T-cell (primary cell): Measurements from ENCODE around the gene NTMT2. TPM values are rescaled to one million over a fixed set of nuclear protein-coding genes. Genes with fewer than 3 reads are reported as not detected.
"Not testable (repeated sequence)": the region's sequence is repeated elsewhere in the genome, so short reads cannot be mapped to it uniquely, and the experiment has no call there.

Experiments used
- ATAC-seq, 4 experiments: fragments of 200-7000 bp in 3 of 4; fragments of 150-1000 bp in 1 of 4; cut with Tn5 transposase; replicated peaks in 1 of 4; 1 replicate in 3 of 4; 2 replicates in 1 of 4; pipeline ENCODE4 v1.10.0; 2021; ENCODE audit warnings: moderate library complexity in 3 of 4, mild to moderate bottlenecking in 2 of 4, moderate number of reproducible peaks in 1 of 4
- CTCF ChIA-PET, 2 donors: fragments of 300-600 bp; sonication (Branson Sonifier 250); formaldehyde crosslinking; loops; one replicate each; lab custom pipeline; 2022; ENCODE audit warnings: antibody characterized with exemption in 2 of 2; lab: Charles Lee
- POLR2A ChIA-PET, 2 donors: fragments of 300-600 bp; sonication (Branson Sonifier 250); formaldehyde crosslinking; loops; one replicate each; lab custom pipeline; 2022; ENCODE audit warnings: antibody characterized with exemption in 2 of 2; lab: Charles Lee
- DNase-seq, 35 experiments: peaks; one replicate each; pipeline versions ENCODE4 v3.0.0 to v3.0.0-alpha.2; 2013 to 2023
- H3K27ac ChIP-seq: one replicate; pipeline ENCODE4 v1.5.1; 2013; ENCODE audit warnings: low read length
- H3K27me3 ChIP-seq, 2 experiments: replicated peaks in 1 of 2; 1 replicate in 1 of 2; 2 replicates in 1 of 2; pipeline versions ENCODE4 v1.6.1 to v1.7.0; 2013; ENCODE audit warnings: low read length in 1 of 2, mixed read lengths in 1 of 2; ENCODE audit not compliant: control insufficient read depth in 2 of 2, insufficient read depth in 2 of 2; ENCODE audit errors: extremely low read depth in 1 of 2
- H3K36me3 ChIP-seq, 2 donors: 1 replicate in 1 of 2; 2 replicates in 1 of 2; pipeline versions ENCODE4 v1.6.1 to v1.7.0; 2013; ENCODE audit warnings: low read length in 1 of 2; ENCODE audit not compliant: control insufficient read depth in 2 of 2, insufficient read depth in 1 of 2; ENCODE audit errors: extremely low read depth in 1 of 2
- H3K4me1 ChIP-seq, 2 experiments: 1 replicate in 1 of 2; 2 replicates in 1 of 2; pipeline versions ENCODE4 v1.6.1 to v1.7.0; 2013; ENCODE audit warnings: low read length in 2 of 2, mixed read lengths in 1 of 2; ENCODE audit not compliant: insufficient read depth in 2 of 2, control insufficient read depth in 1 of 2; ENCODE audit errors: extremely low read depth in 1 of 2
- H3K4me3 ChIP-seq, 2 donors: 1 replicate in 1 of 2; 2 replicates in 1 of 2; pipeline versions ENCODE4 v1.5.1 to v1.7.0; 2013; ENCODE audit warnings: mild to moderate bottlenecking in 2 of 2, low read length in 1 of 2, moderate library complexity in 1 of 2; ENCODE audit not compliant: control insufficient read depth in 1 of 2; ENCODE audit errors: extremely low read depth in 1 of 2
- H3K9me3 ChIP-seq: 2 replicates; pipeline ENCODE4 v1.7.0; 2013
- H3K27ac Mint-ChIP-seq, 2 donors: one replicate each; pipeline ENCODE4 v1.8.0; 2020 to 2021; ENCODE audit warnings: mild to moderate bottlenecking in 2 of 2, mixed read lengths in 2 of 2
- H3K27me3 Mint-ChIP-seq, 2 donors: one replicate each; pipeline ENCODE4 v1.8.0; 2021 to 2022; ENCODE audit warnings: mixed read lengths in 2 of 2
- H3K36me3 Mint-ChIP-seq: one replicate; pipeline ENCODE4 v1.8.0; 2021; ENCODE audit warnings: mixed read lengths
- H3K4me1 Mint-ChIP-seq, 3 donors: one replicate each; pipeline ENCODE4 v1.8.0; 2020 to 2022; ENCODE audit warnings: mixed read lengths in 3 of 3, mild to moderate bottlenecking in 1 of 3
- H3K4me3 Mint-ChIP-seq, 3 donors: one replicate each; pipeline ENCODE4 v1.8.0; 2020 to 2022; ENCODE audit warnings: mild to moderate bottlenecking in 3 of 3, mixed read lengths in 3 of 3, moderate library complexity in 3 of 3
- H3K9me3 Mint-ChIP-seq, 3 donors: one replicate each; pipeline ENCODE4 v1.8.0; 2020 to 2022; ENCODE audit warnings: mixed read lengths in 3 of 3
- WGBS: methylation state at CpG from one replicate; pipeline ENCODE4 v1.1.5; 2013; ENCODE audit warnings: missing lambda C conversion rate; ENCODE audit not compliant: insufficient coverage; 5-methylcytosine and 5-hydroxymethylcytosine counted together
- total RNA-seq, 35 experiments: library from RNA in 6 of 35; stranded (reverse) in 6 of 35; fragments of 120-200 nt in 1 of 35; gene quantifications; one replicate each; pipeline versions ENCODE4 v1.2.1 to v1.2.4 and lab custom pipeline; 2013 to 2026

NTMT2 gene
- total RNA-seq, 5 donors from 2014 or later (not counting 1 experiment from before 2014, with no cell fraction given): not detected

- peaks cover 8 to 12% (median 9%) of the 10 kb centered on the region in 3 donors for H3K4me1 Mint-ChIP-seq
- no peak overlapping the region for H3K4me3 Mint-ChIP-seq
- CTCF ChIA-PET: interaction anchor here in 1 of 2 donors (0.7 kb wide), 1 partner anchor 11 kb away, joined by 4 read pairs; no protein-coding TSS in a partner anchor
- POLR2A ChIA-PET: no interaction called here
- H3K9me3 Mint-ChIP-seq: no peaks in the 10 kb centered on the region
- Histone ChIP-seq H3K27me3 (no peaks in the 10 kb centered on the region), H3K4me3 (no peak overlapping the region), H3K9me3 (no peaks in the 10 kb centered on the region), H3K4me1 (no peaks in the 10 kb centered on the region), H3K27ac (no peak overlapping the region), H3K36me3 (no peaks in the 10 kb centered on the region)
- DNase-seq: no peak
- no CpG with 5 or more reads among the region's 4 CpGs for WGBS
- peaks cover 3 to 9% of the 10 kb centered on the region in 2 donors for H3K27me3 Mint-ChIP-seq
- no peak for ATAC-seq
- H3K36me3 Mint-ChIP-seq: no peaks in the 10 kb centered on the region
- no peak overlapping the region for H3K27ac Mint-ChIP-seq
Measured at GRCh38 chr1:170164103-170164763, 18.5 kb downstream of the NTMT2 start.

- H3K27ac ChIP-seq: no peak overlapping the region
- Mint-ChIP-seq H3K4me1 (peaks cover 8 to 14% (median 9%) of the 10 kb centered on the region in 3 donors), H3K9me3 (peaks cover 3 to 13% (median 6%) of the 10 kb centered on the region in 3 donors), H3K4me3 (no peak overlapping the region), H3K27me3 (no peaks in the 10 kb centered on the region), H3K27ac (no peak overlapping the region), H3K36me3 (no peaks in the 10 kb centered on the region)
- H3K27me3 ChIP-seq: no peaks in the 10 kb centered on the region
- H3K4me1 ChIP-seq: no peaks in the 10 kb centered on the region
- CTCF ChIA-PET: no interaction called here
- no peak overlapping the region for H3K4me3 ChIP-seq
- no peak for DNase-seq
- WGBS: 80% methylated on average over 1 of the region's 7 CpGs
- no peaks in the 10 kb centered on the region for H3K36me3 ChIP-seq
- POLR2A ChIA-PET: no interaction called here
- H3K9me3 ChIP-seq: no peaks in the 10 kb centered on the region
- ATAC-seq: no peak
Measured at GRCh38 chr1:170166518-170167180, 20.9 kb downstream of the NTMT2 start.

- Mint-ChIP-seq H3K27me3 (no peaks in the 10 kb centered on the region), H3K4me1 (peaks cover 8 to 14% (median 9%) of the 10 kb centered on the region in 3 donors), H3K36me3 (no peaks in the 10 kb centered on the region), H3K27ac (peak overlapping the region in 1 of 2 donors; percentile 7), H3K9me3 (peaks cover 3 to 18% (median 6%) of the 10 kb centered on the region in 3 donors), H3K4me3 (peak overlapping the region; percentile 33 to 49 (median 44))
- ChIA-PET CTCF (interaction anchor here in 1 of 2 donors (0.5 kb wide), 1 partner anchor 133 kb away, joined by 3 read pairs; no protein-coding TSS in a partner anchor), POLR2A (no interaction called here)
- no CpG with 5 or more reads among the region's 1 CpG for WGBS
- H3K27ac ChIP-seq: no peak overlapping the region
- no peaks in the 10 kb centered on the region for H3K9me3 ChIP-seq
- ATAC-seq (no peak), DNase-seq (no peak)
- no peaks in the 10 kb centered on the region for H3K27me3 ChIP-seq
- H3K4me1 ChIP-seq: no peaks in the 10 kb centered on the region
- no peak overlapping the region for H3K4me3 ChIP-seq
- H3K36me3 ChIP-seq: no peaks in the 10 kb centered on the region
Measured at GRCh38 chr1:170168265-170168664, 22.5 kb downstream of the NTMT2 start.

DNA sequence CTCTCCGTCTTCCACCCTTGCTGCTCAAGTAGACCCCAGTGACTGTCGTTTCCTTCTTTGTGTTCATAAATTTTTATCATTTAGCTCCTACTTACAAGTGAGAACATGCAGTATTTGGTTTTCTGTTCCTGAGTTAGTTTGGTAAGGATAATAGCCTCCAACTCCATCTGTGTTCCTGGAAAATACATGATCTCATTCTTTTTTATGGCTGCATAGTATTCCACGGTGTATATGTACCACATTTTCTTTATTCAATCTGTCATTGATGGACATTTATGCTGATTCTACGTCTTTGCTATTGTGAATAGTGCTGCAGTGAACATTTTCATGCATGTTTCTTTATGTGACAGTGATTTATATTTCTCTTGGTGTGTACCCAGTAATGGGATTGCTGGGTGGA is 24.8 kb downstream of the NTMT2 start:
- H3K27me3 ChIP-seq, H3K4me3 ChIP-seq, H3K27ac ChIP-seq, H3K9me3 ChIP-seq, H3K36me3 Mint-ChIP-seq, H3K4me1 ChIP-seq, H3K27me3 Mint-ChIP-seq, DNase-seq, H3K36me3 ChIP-seq, ATAC-seq, CTCF ChIA-PET, H3K4me3 Mint-ChIP-seq, H3K27ac Mint-ChIP-seq, POLR2A ChIA-PET: not testable (repeated sequence)
- peaks cover 8 to 14% (median 9%) of the 10 kb centered on the region in 3 donors for H3K4me1 Mint-ChIP-seq
- no CpG with 5 or more reads among the region's 4 CpGs for WGBS
- peaks cover 3 to 18% (median 6%) of the 10 kb centered on the region in 3 donors for H3K9me3 Mint-ChIP-seq

DNA sequence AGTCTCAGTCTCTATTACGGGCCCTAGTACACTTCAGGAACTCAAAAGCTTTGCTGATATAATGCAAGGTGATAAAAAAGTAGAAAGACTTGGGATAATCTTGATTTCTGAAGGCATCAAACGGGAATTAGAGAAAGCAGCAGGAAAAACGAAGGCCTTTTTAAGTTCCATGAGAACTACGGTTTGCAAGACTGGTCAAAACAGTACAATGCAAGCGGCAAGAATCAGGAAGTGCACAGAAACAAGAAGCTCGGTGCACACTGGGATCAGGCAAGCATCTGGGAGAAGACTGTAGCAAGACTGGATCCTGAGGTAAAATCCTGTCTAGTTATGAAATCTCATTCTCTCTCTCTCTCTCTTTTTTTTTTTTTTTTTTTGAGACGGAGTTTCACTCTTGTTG is 28.6 kb downstream of the NTMT2 start:
- Histone ChIP-seq H3K4me3 (no peak overlapping the region), H3K27me3 (no peaks in the 10 kb centered on the region), H3K27ac (no peak overlapping the region), H3K9me3 (no peaks in the 10 kb centered on the region), H3K36me3 (no peaks in the 10 kb centered on the region), H3K4me1 (no peaks in the 10 kb centered on the region)
- peaks cover 3 to 18% (median 6%) of the 10 kb centered on the region in 3 donors for H3K9me3 Mint-ChIP-seq
- peaks cover 0 to under 1% (median 0%) of the 10 kb centered on the region in 3 donors for H3K4me1 Mint-ChIP-seq
- H3K27me3 Mint-ChIP-seq: peaks cover 0 to 2% of the 10 kb centered on the region in 2 donors
- H3K36me3 Mint-ChIP-seq: no peaks in the 10 kb centered on the region
- no peak for DNase-seq
- POLR2A ChIA-PET: no interaction called here
- H3K27ac Mint-ChIP-seq: no peak overlapping the region
- CTCF ChIA-PET: no interaction called here
- H3K4me3 Mint-ChIP-seq: no peak overlapping the region
- 64% methylated on average over 4 of the region's 7 CpGs for WGBS
- no peak for ATAC-seq

DNA sequence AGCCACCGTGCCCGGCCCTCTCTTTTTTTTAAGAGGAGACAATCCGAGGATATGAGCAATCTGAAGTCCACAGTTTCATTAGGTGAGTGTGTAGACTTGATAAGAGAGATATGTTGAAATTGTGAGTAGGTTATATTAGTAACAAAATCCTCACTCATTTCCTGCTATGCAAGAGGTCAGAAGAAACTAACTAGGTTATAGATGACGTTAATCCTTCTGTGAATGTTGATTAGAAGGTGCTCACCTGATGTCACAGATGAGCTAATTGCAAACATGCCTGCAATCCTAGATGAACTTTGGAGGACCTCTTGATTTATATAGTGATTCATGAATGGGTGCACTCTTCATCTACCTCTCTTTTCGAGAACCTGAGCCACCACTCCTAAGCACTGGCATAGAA is 29.3 kb downstream of the NTMT2 start:
- Histone ChIP-seq H3K36me3 (no peaks in the 10 kb centered on the region), H3K9me3 (no peaks in the 10 kb centered on the region), H3K4me3 (no peak overlapping the region), H3K27ac (no peak overlapping the region), H3K27me3 (no peaks in the 10 kb centered on the region), H3K4me1 (no peaks in the 10 kb centered on the region)
- peaks cover 0 to 2% of the 10 kb centered on the region in 2 donors for H3K27me3 Mint-ChIP-seq
- H3K4me3 Mint-ChIP-seq: no peak overlapping the region
- POLR2A ChIA-PET: no interaction called here
- no peak overlapping the region for H3K27ac Mint-ChIP-seq
- H3K4me1 Mint-ChIP-seq: no peaks in the 10 kb centered on the region
- no peak for ATAC-seq
- no CpG with 5 or more reads among the region's 5 CpGs for WGBS
- no peak for DNase-seq
- CTCF ChIA-PET: interaction anchor here in 1 of 2 donors (0.5 kb wide), 1 partner anchor 11 kb away, joined by 4 read pairs; no protein-coding TSS in a partner anchor
- peaks cover 3 to 18% (median 6%) of the 10 kb centered on the region in 3 donors for H3K9me3 Mint-ChIP-seq
- no peaks in the 10 kb centered on the region for H3K36me3 Mint-ChIP-seq
